SK-N-SH treated with all-trans-retinoic acid at 6 μM for 48 hours (cell line): ENCODE measurements around the gene ALX4.

Experiments
- CSRNP3 ChIP-seq: fragments of 250-450 bp; sonication (Bioruptor Pico); IDR thresholded peaks from 2 replicates; pipeline ENCODE4 v1.5.1; 2021; ENCODE audit warnings: mild to moderate bottlenecking, moderate library complexity
- OSR1 ChIP-seq: fragments of 250-450 bp; sonication (Bioruptor Pico); IDR thresholded peaks from 2 replicates; pipeline ENCODE4 v1.8.0; 2022; ENCODE audit warnings: moderate library complexity, mild to moderate bottlenecking, inconsistent platforms
- PATZ1 ChIP-seq: fragments of 250-450 bp; sonication (Bioruptor Pico); IDR thresholded peaks from 2 replicates; pipeline ENCODE4 v1.8.0; 2020; ENCODE audit warnings: mild to moderate bottlenecking, moderate library complexity, borderline replicate concordance
- ZFP3 ChIP-seq: fragments of 250-450 bp; sonication (Bioruptor Pico); IDR thresholded peaks from 2 replicates; pipeline ENCODE4 v1.5.0; 2020; ENCODE audit warnings: mild to moderate bottlenecking, moderate library complexity
- ZFP30 ChIP-seq: fragments of 450-650 bp; formaldehyde crosslinking; IDR thresholded peaks from 2 replicates; pipeline ENCODE4 v1.5.0; 2022; ENCODE audit warnings: mild to moderate bottlenecking, moderate library complexity

- no peak for TF ChIP-seq OSR1 (CRISPR knock-in tag)
- TF ChIP-seq ZFP3: no peak
- TF ChIP-seq CSRNP3 (CRISPR knock-in tag): no peak
- no peak for TF ChIP-seq ZFP30 (CRISPR knock-in tag)
- TF ChIP-seq PATZ1 (CRISPR knock-in tag): no peak
Measured at GRCh38 chr11:44328138-44328660, 18.3 kb upstream of the ALX4 start.
